GM23248 (cell line): ENCODE results near the gene SLC44A2. TPM values are rescaled to one million over a fixed set of nuclear protein-coding genes. Genes with fewer than 3 reads are reported as not detected.

Experiments used
- DNase-seq: peaks from one replicate; pipeline ENCODE4 v3.0.0-alpha.2; 2015
- H2AFZ ChIP-seq: fragments of 200-600 bp; sonication (generic); 2 replicates; pipeline ENCODE4 v1.6.1; 2016; ENCODE audit warnings: antibody characterized with exemption
- H3F3A ChIP-seq: fragments of 200-600 bp; sonication (generic); 2 replicates; pipeline ENCODE4 v1.6.1; 2016; ENCODE audit warnings: mild to moderate bottlenecking, antibody characterized with exemption, mixed run types; ENCODE audit not compliant: insufficient read depth
- H3K27ac ChIP-seq: fragments of 200-600 bp; sonication (generic); 2 replicates; pipeline ENCODE4 v1.5.1; 2016; ENCODE audit warnings: mild to moderate bottlenecking
- H3K27me3 ChIP-seq: fragments of 200-600 bp; sonication (generic); replicated peaks from 2 replicates; pipeline ENCODE4 v1.6.1; 2016; ENCODE audit warnings: mild to moderate bottlenecking; ENCODE audit not compliant: insufficient read depth
- H3K36me3 ChIP-seq: fragments of 200-600 bp; sonication (generic); 2 replicates; pipeline ENCODE4 v1.6.1; 2016; ENCODE audit warnings: low read depth, mild to moderate bottlenecking
- H3K4me1 ChIP-seq: fragments of 200-600 bp; sonication (generic); 2 replicates; pipeline ENCODE4 v1.6.1; 2016; ENCODE audit warnings: mild to moderate bottlenecking; ENCODE audit not compliant: insufficient read depth
- H3K4me2 ChIP-seq: fragments of 200-600 bp; sonication (generic); one replicate; pipeline ENCODE4 v1.6.1; 2016; ENCODE audit warnings: mild to moderate bottlenecking; ENCODE audit not compliant: unreplicated experiment
- H3K4me3 ChIP-seq: fragments of 200-600 bp; sonication (generic); 2 replicates; pipeline ENCODE4 v1.5.1; 2016; ENCODE audit warnings: mild to moderate bottlenecking
- H3K79me2 ChIP-seq: fragments of 200-600 bp; sonication (generic); 2 replicates; pipeline ENCODE4 v1.6.1; 2016; ENCODE audit warnings: mild to moderate bottlenecking; ENCODE audit not compliant: insufficient read depth
- H3K9ac ChIP-seq: fragments of 200-600 bp; sonication (generic); 2 replicates; pipeline ENCODE4 v1.6.1; 2016; ENCODE audit warnings: mild to moderate bottlenecking
- H3K9me2 ChIP-seq: fragments of 200-600 bp; sonication (generic); 2 replicates; pipeline ENCODE4 v1.6.1; 2016; ENCODE audit warnings: mixed run types, mild to moderate bottlenecking, moderate library complexity; ENCODE audit not compliant: insufficient read depth
- H3K9me3 ChIP-seq: fragments of 200-600 bp; sonication (generic); one replicate; pipeline ENCODE4 v1.6.1; 2017; ENCODE audit warnings: low read depth
- H4K20me1 ChIP-seq: fragments of 200-600 bp; sonication (generic); 2 replicates; pipeline ENCODE4 v1.6.0; 2016; ENCODE audit not compliant: insufficient read depth
- EZH2 ChIP-seq: fragments of 200-600 bp; sonication (generic); IDR thresholded peaks from 2 replicates; pipeline ENCODE4 v1.6.1; 2018; ENCODE audit warnings: antibody characterized with exemption, mild to moderate bottlenecking; ENCODE audit not compliant: insufficient read depth, poor library complexity, severe bottlenecking
- EZH2phosphoT487 ChIP-seq: fragments of 200-600 bp; sonication (generic); IDR thresholded peaks from 2 replicates; pipeline ENCODE4 v1.6.1; 2018; ENCODE audit warnings: antibody characterized with exemption, moderate library complexity, mild to moderate bottlenecking, low read depth; ENCODE audit not compliant: insufficient read depth
- WGBS, 2 experiments: methylation state at CpG; one replicate each; pipeline ENCODE4 v1.1.6; 2015 to 2017; ENCODE audit warnings: low lambda C conversion rate in 2 of 2, low coverage in 1 of 2; ENCODE audit errors: missing lambda C conversion rate in 2 of 2; 5-methylcytosine and 5-hydroxymethylcytosine counted together
- in situ Hi-C: fragments of 300-500 bp; cut with MboI; formaldehyde crosslinking; loops from 2 replicates; pipeline ENCODE4 v1.15.0; 2020
- polyA plus RNA-seq: library from polyadenylated mRNA; unstranded; fragments of >200 nt; fragmentation: Nextera tagmentation; extraction: Ambion mirVana; gene quantifications from 2 replicates; pipeline ENCODE4 v1.2.1, GENCODE V29; 2016
- total RNA-seq: library from RNA; depleted of rRNA; stranded (reverse); fragments of >200 nt; shearing (Covaris generic); gene quantifications from 2 replicates; pipeline ENCODE4 v1.2.3, GENCODE V29; 2014

The SLC44A2 gene
- total and polyA plus RNA-seq, 2 experiments from 2014 or later: 17.4 to 44.5 TPM

- Histone ChIP-seq H4K20me1 (no peaks in the 10 kb centered on the region), H3K9ac (no peak overlapping the region), H2AFZ (no peak overlapping the region), H3K79me2 (peaks cover 83% of the 10 kb centered on the region), H3K27ac (no peak overlapping the region), H3K9me2 (no peaks in the 10 kb centered on the region), H3K4me3 (no peak overlapping the region), H3K27me3 (no peaks in the 10 kb centered on the region), H3F3A (no peaks in the 10 kb centered on the region), H3K9me3 (no peaks in the 10 kb centered on the region), H3K4me1 (no peaks in the 10 kb centered on the region), H3K36me3 (peaks cover 54% of the 10 kb centered on the region), H3K4me2 (no peak overlapping the region)
- WGBS, 2 experiments: 94 to 95% methylated on average over 13 of the region's 13 CpGs
- TF ChIP-seq EZH2 (no peak), EZH2phosphoT487 (no peak)
- in situ Hi-C loops: no loop called here
- no peak for DNase-seq
These were observed 52.4 kb downstream of the SLC44A2 start for GRCh38 chr19:10677751-10678150.

DNA sequence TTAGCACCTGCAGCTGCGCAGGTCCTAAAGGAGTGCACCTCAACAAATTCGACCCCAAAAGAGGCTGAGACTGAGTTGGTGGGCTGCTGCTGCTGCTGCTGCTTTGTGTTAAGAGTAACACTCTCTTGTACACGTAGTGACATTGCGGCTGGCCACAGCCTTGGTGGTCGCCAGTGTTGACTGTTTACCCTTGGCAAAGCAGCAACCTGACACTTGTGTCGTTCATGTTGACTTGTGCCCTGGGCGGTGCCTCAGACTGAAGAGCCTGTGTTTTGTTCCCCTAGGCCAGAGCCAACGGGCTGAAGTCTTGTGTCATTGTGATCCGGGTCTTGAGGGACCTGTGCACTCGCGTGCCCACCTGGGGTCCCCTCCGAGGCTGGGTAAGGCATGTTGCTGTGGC lies 53.5 kb downstream of the SLC44A2 start:
- no peaks in the 10 kb centered on the region for H3K4me1 ChIP-seq
- DNase-seq: no peak
- H3K9ac ChIP-seq: no peak overlapping the region
- no peak overlapping the region for H3K4me2 ChIP-seq
- H4K20me1 ChIP-seq: no peaks in the 10 kb centered on the region
- H3K36me3 ChIP-seq: peaks cover 55% of the 10 kb centered on the region
- H3K79me2 ChIP-seq: peaks cover 72% of the 10 kb centered on the region
- TF ChIP-seq EZH2phosphoT487 (no peak), EZH2 (no peak)
- in situ Hi-C loops: no loop called here
- no peaks in the 10 kb centered on the region for H3F3A ChIP-seq
- no peak overlapping the region for H3K4me3 ChIP-seq
- WGBS, 2 experiments: 95 to 99% methylated on average over 12 of the region's 12 CpGs
- H3K9me2 ChIP-seq: no peaks in the 10 kb centered on the region
- H3K9me3 ChIP-seq: no peaks in the 10 kb centered on the region
- no peak overlapping the region for H2AFZ ChIP-seq
- no peak overlapping the region for H3K27ac ChIP-seq
- no peaks in the 10 kb centered on the region for H3K27me3 ChIP-seq

GRCh38 chr19:10679743-10680142 lies 54.4 kb downstream of the SLC44A2 start:
- H3K27me3 ChIP-seq: no peaks in the 10 kb centered on the region
- WGBS, 2 experiments: 92 to 97% methylated on average over 16 to 18 of the region's 18 CpGs
- H3K4me1 ChIP-seq: no peaks in the 10 kb centered on the region
- no peaks in the 10 kb centered on the region for H4K20me1 ChIP-seq
- H3K9me3 ChIP-seq: no peaks in the 10 kb centered on the region
- no peak overlapping the region for H3K4me2 ChIP-seq
- no peak overlapping the region for H3K27ac ChIP-seq
- peaks cover 63% of the 10 kb centered on the region for H3K79me2 ChIP-seq
- no peak for DNase-seq
- H2AFZ ChIP-seq: no peak overlapping the region
- in situ Hi-C loops: no loop called here
- no peaks in the 10 kb centered on the region for H3K9me2 ChIP-seq
- H3K36me3 ChIP-seq: peaks cover 61% of the 10 kb centered on the region
- H3K9ac ChIP-seq: no peak overlapping the region
- no peak overlapping the region for H3K4me3 ChIP-seq
- H3F3A ChIP-seq: no peaks in the 10 kb centered on the region
- TF ChIP-seq EZH2: no peak
- TF ChIP-seq EZH2phosphoT487: no peak

DNA sequence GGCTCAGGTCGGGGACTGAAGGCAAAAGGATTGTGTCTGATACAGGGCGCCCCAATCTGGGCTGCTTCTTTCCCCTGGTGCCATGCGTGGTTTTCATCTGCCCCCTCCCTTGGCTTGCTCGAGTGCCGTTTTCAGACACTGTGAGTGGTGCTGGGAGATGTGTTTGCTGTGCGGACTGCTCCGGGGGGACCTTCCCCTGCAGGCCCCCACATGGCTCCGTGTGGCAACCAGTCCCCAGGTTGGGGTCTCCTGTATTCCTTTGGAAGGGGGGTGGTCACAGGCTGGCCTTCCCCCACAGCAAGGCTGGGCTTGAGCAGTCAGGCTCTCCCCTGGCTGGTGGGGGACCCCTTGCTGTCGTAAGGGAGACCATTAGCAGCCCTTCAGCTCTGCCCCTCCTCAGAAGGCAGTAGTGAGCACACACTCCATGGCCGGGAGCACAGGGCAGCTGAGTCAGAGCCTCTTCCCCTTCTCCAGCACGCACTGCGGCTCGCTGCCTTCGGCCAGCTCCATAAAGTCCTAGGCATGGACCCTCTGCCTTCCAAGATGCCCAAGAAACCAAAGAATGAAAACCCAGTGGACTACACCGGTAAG lies 55.3 kb downstream of the SLC44A2 start:
- no peaks in the 10 kb centered on the region for H3K9me3 ChIP-seq
- H3K4me2 ChIP-seq: no peak overlapping the region
- no peak overlapping the region for H3K4me3 ChIP-seq
- no peak overlapping the region for H2AFZ ChIP-seq
- no peaks in the 10 kb centered on the region for H3K4me1 ChIP-seq
- H3K9me2 ChIP-seq: no peaks in the 10 kb centered on the region
- no peaks in the 10 kb centered on the region for H3K27me3 ChIP-seq
- H3K27ac ChIP-seq: no peak overlapping the region
- TF ChIP-seq EZH2phosphoT487 (no peak), EZH2 (no peak)
- DNase-seq: no peak
- H3F3A ChIP-seq: no peaks in the 10 kb centered on the region
- peaks cover 54% of the 10 kb centered on the region for H3K79me2 ChIP-seq
- WGBS, 2 experiments: 90 to 91% methylated on average over 15 of the region's 15 CpGs
- H3K9ac ChIP-seq: no peak overlapping the region
- peaks cover 63% of the 10 kb centered on the region for H3K36me3 ChIP-seq
- in situ Hi-C loops: no loop called here
- no peaks in the 10 kb centered on the region for H4K20me1 ChIP-seq
